ENCODE results near the gene PRDM16. TPM values are rescaled to one million over a fixed set of nuclear protein-coding genes. Genes with fewer than 3 reads are reported as not detected.

PRDM16 gene
- polyA plus RNA-seq, 3 donors, result not detected

DNA sequence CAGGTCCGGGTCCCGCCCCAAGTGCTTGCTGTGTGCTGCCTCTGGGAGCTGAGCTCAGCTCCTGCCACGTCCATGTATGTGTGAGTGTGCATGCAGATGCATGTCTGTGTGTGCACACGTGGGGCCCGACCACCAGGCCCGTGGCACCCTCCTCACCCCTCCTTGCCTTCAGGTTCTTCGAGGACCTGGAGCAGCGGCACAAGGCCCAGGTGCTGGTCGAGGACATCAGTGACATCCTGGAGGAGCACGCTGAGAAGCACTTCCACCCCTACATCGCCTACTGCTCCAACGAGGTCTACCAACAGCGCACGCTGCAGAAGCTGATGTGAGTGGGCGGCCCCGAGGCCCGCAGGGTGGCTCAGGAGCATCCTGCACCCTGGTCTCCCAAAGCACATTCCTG is 403.9 kb downstream of the PRDM16 start:
- Histone ChIP-seq H3K27me3 (ENCODE audit: control insufficient read depth in 2 of 2, insufficient read depth in 2 of 2, low read length in 2 of 2) (no peaks in the 10 kb centered on the region), H3K9me3 (replicated peaks in 1 of 2; ENCODE audit: control insufficient read depth in 1 of 2, insufficient read depth in 1 of 2, low read length in 2 of 2) (no peaks in the 10 kb centered on the region), H3K4me1 (ENCODE audit: control insufficient read depth in 1 of 2, insufficient read depth in 2 of 2, low read length in 2 of 2) (no peaks in the 10 kb centered on the region), H2AFZ (ENCODE audit: insufficient read depth, low read depth, low read length, poor library complexity, severe bottlenecking) (no peak overlapping the region), H3K36me3 (replicated peaks in 1 of 2; ENCODE audit: control insufficient read depth in 1 of 2, insufficient read depth in 2 of 2, low read length in 2 of 2) (no peaks in the 10 kb centered on the region), H4K20me1 (ENCODE audit: insufficient read depth, low read length) (no peaks in the 10 kb centered on the region), H3K4me3 (replicated peaks in 1 of 3; ENCODE audit: low read depth in 2 of 3, low read length in 3 of 3) (no peak overlapping the region), H3K27ac (ENCODE audit: low read depth in 1 of 2, low read length in 2 of 2) (no peak overlapping the region), H3K4me2 (replicated peaks; ENCODE audit: extremely low read depth, low read length, poor library complexity, severe bottlenecking) (no peak overlapping the region), H3K9ac (ENCODE audit: insufficient read depth, low read length, poor library complexity, severe bottlenecking) (no peak overlapping the region), H3K79me2 (ENCODE audit: insufficient read depth, low read length) (no peaks in the 10 kb centered on the region)
- Mint-ChIP-seq H3K4me1 (no peaks in the 10 kb centered on the region), H3K27ac (no peak overlapping the region), H3K9me3 (peaks cover 0 to 3% (median 0%) of the 10 kb centered on the region in 7 donors), H3K27me3 (ENCODE audit: low read depth in 3 of 3) (peaks cover 2 to 5% (median 4%) of the 10 kb centered on the region in 3 donors), H3K36me3 (no peaks in the 10 kb centered on the region), H3K4me3 (no peak overlapping the region)
- TF ChIP-seq, protein P1, sequence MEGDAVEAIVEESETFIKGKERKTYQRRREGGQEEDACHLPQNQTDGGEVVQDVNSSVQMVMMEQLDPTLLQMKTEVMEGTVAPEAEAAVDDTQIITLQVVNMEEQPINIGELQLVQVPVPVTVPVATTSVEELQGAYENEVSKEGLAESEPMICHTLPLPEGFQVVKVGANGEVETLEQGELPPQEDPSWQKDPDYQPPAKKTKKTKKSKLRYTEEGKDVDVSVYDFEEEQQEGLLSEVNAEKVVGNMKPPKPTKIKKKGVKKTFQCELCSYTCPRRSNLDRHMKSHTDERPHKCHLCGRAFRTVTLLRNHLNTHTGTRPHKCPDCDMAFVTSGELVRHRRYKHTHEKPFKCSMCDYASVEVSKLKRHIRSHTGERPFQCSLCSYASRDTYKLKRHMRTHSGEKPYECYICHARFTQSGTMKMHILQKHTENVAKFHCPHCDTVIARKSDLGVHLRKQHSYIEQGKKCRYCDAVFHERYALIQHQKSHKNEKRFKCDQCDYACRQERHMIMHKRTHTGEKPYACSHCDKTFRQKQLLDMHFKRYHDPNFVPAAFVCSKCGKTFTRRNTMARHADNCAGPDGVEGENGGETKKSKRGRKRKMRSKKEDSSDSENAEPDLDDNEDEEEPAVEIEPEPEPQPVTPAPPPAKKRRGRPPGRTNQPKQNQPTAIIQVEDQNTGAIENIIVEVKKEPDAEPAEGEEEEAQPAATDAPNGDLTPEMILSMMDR (IDR thresholded peaks at IDR 0.05), result no peak
- WGBS (ENCODE audit: insufficient coverage), result 96% methylated on average over 9 of the region's 17 CpGs
- no peak for DNase-seq
- intact Hi-C loops (cut with micrococcal nuclease), result no loop called here

DNA sequence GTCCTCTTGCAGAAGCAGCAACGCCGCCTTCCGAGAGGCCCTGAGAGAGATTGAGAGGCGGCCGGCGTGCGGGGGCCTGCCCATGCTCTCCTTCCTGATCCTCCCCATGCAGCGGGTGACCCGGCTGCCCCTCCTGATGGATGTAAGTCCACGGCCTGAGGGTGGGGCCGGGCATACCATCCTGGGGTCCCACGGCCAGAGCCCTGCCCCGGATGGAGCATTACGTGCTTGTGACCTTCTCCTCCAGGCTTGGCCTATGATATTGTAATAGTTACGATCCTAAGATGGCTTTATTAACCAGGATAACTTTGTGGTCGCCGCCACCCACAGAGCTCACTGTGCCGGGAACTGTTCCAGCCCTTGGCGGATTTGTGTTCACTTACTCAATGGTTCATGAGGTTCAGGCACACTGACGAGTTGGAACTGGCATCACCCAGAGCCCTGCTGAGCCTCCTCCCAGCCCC is 404.4 kb downstream of the PRDM16 start:
- 86% methylated on average over 16 of the region's 20 CpGs for WGBS (ENCODE audit: insufficient coverage)
- peak overlapping the region in 1 of 7 donors; percentile 1 for H3K27ac Mint-ChIP-seq
- H3K4me2 ChIP-seq (replicated peaks; ENCODE audit: extremely low read depth, low read length, poor library complexity, severe bottlenecking), result no peak overlapping the region
- peaks cover 4 to 5% (median 5%) of the 10 kb centered on the region in 3 donors for H3K27me3 Mint-ChIP-seq (ENCODE audit: low read depth in 3 of 3)
- intact Hi-C loops (cut with micrococcal nuclease), result no loop called here
- H3K9me3 ChIP-seq (replicated peaks in 1 of 2; ENCODE audit: control insufficient read depth in 1 of 2, insufficient read depth in 1 of 2, low read length in 2 of 2), result no peaks in the 10 kb centered on the region
- no peak overlapping the region for H3K4me3 ChIP-seq (replicated peaks in 1 of 3; ENCODE audit: low read depth in 2 of 3, low read length in 3 of 3)
- H3K36me3 ChIP-seq (replicated peaks in 1 of 2; ENCODE audit: control insufficient read depth in 1 of 2, insufficient read depth in 2 of 2, low read length in 2 of 2), result no peaks in the 10 kb centered on the region
- H3K4me3 Mint-ChIP-seq, result no peak overlapping the region
- peaks cover 0 to 3% (median 0%) of the 10 kb centered on the region in 7 donors for H3K9me3 Mint-ChIP-seq
- H3K79me2 ChIP-seq (ENCODE audit: insufficient read depth, low read length), result no peaks in the 10 kb centered on the region
- H3K27me3 ChIP-seq (ENCODE audit: control insufficient read depth in 2 of 2, insufficient read depth in 2 of 2, low read length in 2 of 2), result no peaks in the 10 kb centered on the region
- no peak overlapping the region for H3K27ac ChIP-seq (ENCODE audit: low read depth in 1 of 2, low read length in 2 of 2)
- no peaks in the 10 kb centered on the region for H3K4me1 Mint-ChIP-seq
- no peak for DNase-seq
- H3K36me3 Mint-ChIP-seq, result no peaks in the 10 kb centered on the region
- H2AFZ ChIP-seq (ENCODE audit: insufficient read depth, low read depth, low read length, poor library complexity, severe bottlenecking), result no peak overlapping the region
- H3K9ac ChIP-seq (ENCODE audit: insufficient read depth, low read length, poor library complexity, severe bottlenecking), result no peak overlapping the region
- H4K20me1 ChIP-seq (ENCODE audit: insufficient read depth, low read length), result no peaks in the 10 kb centered on the region
- TF ChIP-seq, protein P1 (IDR thresholded peaks at IDR 0.05), result no peak
- no peaks in the 10 kb centered on the region for H3K4me1 ChIP-seq (ENCODE audit: control insufficient read depth in 1 of 2, insufficient read depth in 2 of 2, low read length in 2 of 2)

Measured in CD14-positive monocyte (primary cell).